ENCODE measurements around the gene EPS8L3.
"Not testable (repeated sequence)": the region's sequence is repeated elsewhere in the genome, so short reads cannot be mapped to it uniquely, and the experiment has no call there.

Gene EPS8L3

GRCh38 chr1:109728870-109729269 is 34.9 kb downstream of the EPS8L3 start:
- DNase-seq = no peak

GRCh38 chr1:109726728-109727373 is 36.9 kb downstream of the EPS8L3 start:
- no peak for DNase-seq

- DNase-seq = no peak
These were observed 37.7 kb downstream of the EPS8L3 start for GRCh38 chr1:109726007-109726406.

- no peak for DNase-seq
These were observed 38.2 kb downstream of the EPS8L3 start for GRCh38 chr1:109725510-109725909.

- no peak for DNase-seq
These were observed 38.8 kb downstream of the EPS8L3 start for GRCh38 chr1:109724933-109725332.

- no peak for DNase-seq
These were observed 40.6 kb downstream of the EPS8L3 start for GRCh38 chr1:109722908-109723691.

GRCh38 chr1:109721971-109722370 is 41.8 kb downstream of the EPS8L3 start:
- no peak for DNase-seq

- no peak for DNase-seq
These were observed 42.7 kb downstream of the EPS8L3 start for GRCh38 chr1:109721042-109721441.

- DNase-seq = no peak
These were observed 44.3 kb downstream of the EPS8L3 start for GRCh38 chr1:109719337-109719837.

GRCh38 chr1:109718495-109718894 is 45.2 kb downstream of the EPS8L3 start:
- no peak for DNase-seq

- no peak for DNase-seq
These were observed 46.0 kb downstream of the EPS8L3 start for GRCh38 chr1:109717729-109718128.

GRCh38 chr1:109716570-109717090 is 47.1 kb downstream of the EPS8L3 start:
- no peak for DNase-seq

- no peak for DNase-seq
These were observed 47.6 kb downstream of the EPS8L3 start for GRCh38 chr1:109716121-109716520.

- DNase-seq = no peak
These were observed 48.9 kb downstream of the EPS8L3 start for GRCh38 chr1:109714661-109715372.

- no peak for DNase-seq
These were observed 50.1 kb downstream of the EPS8L3 start for GRCh38 chr1:109713636-109714035.

- no peak for DNase-seq
These were observed 51.3 kb downstream of the EPS8L3 start for GRCh38 chr1:109712321-109712864.

GRCh38 chr1:109711593-109712320 is 52.0 kb downstream of the EPS8L3 start, which contains the start of gene GSTM5:
GSTM5 (plus strand) TSS chr1:109712251; CDS start chr1:109712313, 62 bp downstream.
- DNase-seq = not testable (repeated sequence)

- DNase-seq = not testable (repeated sequence)
These were observed 53.9 kb downstream of the EPS8L3 start for GRCh38 chr1:109709822-109710221.

- DNase-seq = not testable (repeated sequence)
These were observed 54.8 kb downstream of the EPS8L3 start for GRCh38 chr1:109708949-109709348.

GRCh38 chr1:109705411-109705810 is 58.3 kb downstream of the EPS8L3 start:
- DNase-seq = no peak

GRCh38 chr1:109704173-109704572 is 59.5 kb downstream of the EPS8L3 start:
- no peak for DNase-seq

GRCh38 chr1:109702940-109703339 is 60.8 kb downstream of the EPS8L3 start:
- not testable (repeated sequence) for DNase-seq
